HUES6 (cell line): ENCODE results near the gene TATDN3.

Source experiments
- H3K27ac ChIP-seq: 2 replicates; pipeline ENCODE4 v1.7.0; 2013; ENCODE audit warnings: low read depth, mild to moderate bottlenecking, low read length, inconsistent platforms
- H3K27me3 ChIP-seq: 2 replicates; pipeline ENCODE4 v1.6.1; 2013; ENCODE audit warnings: low read length; ENCODE audit not compliant: control insufficient read depth, insufficient read depth
- H3K36me3 ChIP-seq: 2 replicates; pipeline ENCODE4 v1.6.1; 2013; ENCODE audit warnings: low read length; ENCODE audit not compliant: control insufficient read depth, insufficient read depth
- H3K4me1 ChIP-seq: 2 replicates; pipeline ENCODE4 v1.6.1; 2013; ENCODE audit warnings: low read length; ENCODE audit not compliant: control insufficient read depth, insufficient read depth
- H3K4me3 ChIP-seq: 2 replicates; pipeline ENCODE4 v1.5.1; 2013; ENCODE audit warnings: low read depth, low read length
- H3K9ac ChIP-seq: one replicate; pipeline ENCODE4 v1.6.1; 2013; ENCODE audit warnings: mild to moderate bottlenecking, low read length
- H3K9me3 ChIP-seq: 2 replicates; pipeline ENCODE4 v1.6.1; 2013; ENCODE audit warnings: low read depth, low read length; ENCODE audit not compliant: control insufficient read depth, insufficient read depth

The TATDN3 gene

DNA sequence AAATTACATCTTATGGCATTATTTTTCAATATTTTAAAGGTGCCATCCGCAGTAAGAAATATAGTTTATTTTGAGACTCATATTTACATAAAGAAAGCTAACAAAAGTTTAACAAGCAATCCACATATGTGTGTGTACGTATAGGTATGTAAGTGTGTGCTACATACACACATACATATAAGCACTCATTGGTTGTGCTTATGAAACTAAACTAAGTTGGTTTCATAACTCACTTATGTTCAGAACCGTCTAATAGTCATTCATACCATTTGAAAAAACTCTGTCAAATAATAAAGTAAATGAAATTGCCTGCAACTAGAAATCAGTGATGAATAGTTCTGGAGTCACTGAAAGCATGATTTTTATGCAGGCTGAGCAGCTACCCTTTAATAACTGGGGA is 14.1 kb downstream of the TATDN3 start:
- H3K4me3 ChIP-seq = no peak overlapping the region
- H3K27ac ChIP-seq = no peak overlapping the region
- no peaks in the 10 kb centered on the region for H3K9me3 ChIP-seq
- H3K27me3 ChIP-seq = no peaks in the 10 kb centered on the region
- H3K9ac ChIP-seq = no peak overlapping the region
- H3K4me1 ChIP-seq = no peaks in the 10 kb centered on the region
- H3K36me3 ChIP-seq = peaks cover 43% of the 10 kb centered on the region

DNA sequence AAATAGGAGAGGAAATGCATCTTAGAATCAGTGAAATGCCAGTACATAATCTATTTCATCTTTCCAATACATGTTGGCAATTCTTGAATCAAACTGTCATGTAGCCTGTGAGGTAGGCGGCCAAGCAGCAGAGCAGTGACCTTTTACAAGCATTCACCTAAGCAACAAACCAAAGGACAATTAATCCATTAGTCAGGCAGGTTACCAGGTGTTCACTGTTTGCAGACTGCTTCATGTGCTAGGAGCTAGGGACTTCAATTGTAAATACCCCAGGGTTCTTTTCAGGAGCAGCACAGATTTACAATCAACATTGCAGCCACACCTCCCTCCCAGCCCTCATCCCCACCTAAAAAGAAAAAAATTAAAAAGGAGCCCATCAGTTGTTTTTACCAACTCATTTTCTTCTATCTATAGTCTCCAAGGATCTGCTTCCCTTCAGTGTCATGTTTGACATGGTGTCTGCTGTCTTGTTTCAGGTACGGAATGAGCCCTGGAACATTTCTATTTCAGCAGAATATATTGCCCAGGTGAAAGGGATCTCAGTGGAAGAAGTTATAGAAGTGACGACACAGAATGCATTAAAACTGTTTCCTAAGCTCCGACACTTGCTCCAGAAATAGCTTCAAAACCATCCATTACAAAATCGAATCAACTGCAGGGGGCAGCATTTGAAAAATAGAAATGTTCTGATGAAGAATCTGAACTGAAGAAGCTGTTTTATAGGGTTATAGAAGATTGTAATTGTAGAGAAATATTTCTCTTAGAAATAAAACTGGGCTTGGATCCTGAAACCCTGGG is 23.0 kb downstream of the TATDN3 start:
- no peaks in the 10 kb centered on the region for H3K9me3 ChIP-seq
- no peaks in the 10 kb centered on the region; the same call in none of the 2 replicates for H3K36me3 ChIP-seq
- no peaks in the 10 kb centered on the region for H3K27me3 ChIP-seq
- peaks cover 5% of the 10 kb centered on the region; the same call in 1 of the 2 replicates for H3K4me1 ChIP-seq
- H3K4me3 ChIP-seq = no peak overlapping the region
- H3K9ac ChIP-seq = no peak overlapping the region
- H3K27ac ChIP-seq = no peak overlapping the region

- no peak overlapping the region for H3K27ac ChIP-seq
- H3K4me3 ChIP-seq = no peak overlapping the region
- H3K36me3 ChIP-seq = no peaks in the 10 kb centered on the region; the same call in none of the 2 replicates
- H3K9me3 ChIP-seq = no peaks in the 10 kb centered on the region
- H3K4me1 ChIP-seq = peaks cover 5% of the 10 kb centered on the region; the same call in 1 of the 2 replicates
- no peaks in the 10 kb centered on the region for H3K27me3 ChIP-seq
- H3K9ac ChIP-seq = no peak overlapping the region
These were observed 25.0 kb downstream of the TATDN3 start for GRCh38 chr1:212816567-212817278.

GRCh38 chr1:212819726-212820125 is 28.0 kb downstream of the TATDN3 start:
- Histone ChIP-seq H3K27ac (no peak overlapping the region), H3K9ac (no peak overlapping the region), H3K9me3 (peaks cover 8% of the 10 kb centered on the region), H3K4me1 (no peaks in the 10 kb centered on the region; the same call in 1 of the 2 replicates), H3K36me3 (no peaks in the 10 kb centered on the region), H3K4me3 (no peak overlapping the region), H3K27me3 (no peaks in the 10 kb centered on the region)

DNA sequence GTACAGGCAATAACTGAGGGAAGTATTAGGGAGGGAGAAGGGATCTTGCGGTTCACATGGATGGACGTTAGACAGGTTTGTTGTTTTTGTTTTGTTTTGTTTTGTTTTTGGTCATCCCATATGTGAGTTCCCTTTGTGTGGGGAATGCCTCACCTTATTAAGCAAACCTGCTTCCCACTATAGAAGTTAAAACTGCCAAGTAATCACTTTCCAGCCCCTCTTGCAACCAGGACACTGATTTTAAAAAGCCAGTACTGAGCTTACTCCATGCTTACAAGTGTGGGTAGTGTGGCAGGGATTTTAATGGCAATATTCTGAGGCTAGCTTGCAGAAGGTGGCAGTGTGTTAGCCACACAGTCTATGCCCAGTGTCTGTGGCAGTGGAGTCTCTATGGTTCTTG is 29.3 kb downstream of the TATDN3 start:
- Histone ChIP-seq H3K27me3 (no peaks in the 10 kb centered on the region), H3K4me1 (no peaks in the 10 kb centered on the region), H3K27ac (no peak overlapping the region), H3K9ac (no peak overlapping the region), H3K9me3 (peaks cover 21% of the 10 kb centered on the region), H3K4me3 (no peak overlapping the region), H3K36me3 (peaks cover 2% of the 10 kb centered on the region; the same call in 1 of the 2 replicates)

DNA sequence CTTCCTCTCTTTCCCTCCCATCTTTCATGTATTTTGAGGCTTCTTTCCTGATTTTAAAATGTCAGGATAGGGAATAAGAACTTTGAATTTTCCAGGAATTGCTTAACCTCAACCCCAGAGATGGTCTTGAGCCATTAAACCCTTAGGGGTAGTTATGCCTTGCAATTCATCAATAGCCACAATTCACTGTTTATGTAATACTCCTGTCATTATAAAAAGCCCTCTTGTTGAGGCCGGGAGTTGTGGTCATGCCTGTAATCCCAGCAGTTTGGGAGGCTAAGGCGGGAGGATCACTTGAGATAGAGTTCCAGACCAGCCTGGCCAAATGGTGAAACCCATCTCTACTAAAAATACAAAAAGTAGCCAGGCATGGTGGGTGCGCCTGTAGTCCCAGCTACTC is 31.3 kb downstream of the TATDN3 start:
- Histone ChIP-seq H3K27ac (no peak overlapping the region), H3K4me3 (no peak overlapping the region), H3K4me1 (no peaks in the 10 kb centered on the region), H3K27me3 (no peaks in the 10 kb centered on the region), H3K9ac (no peak overlapping the region), H3K9me3 (peaks cover 34% of the 10 kb centered on the region), H3K36me3 (peaks cover 3% of the 10 kb centered on the region; the same call in 1 of the 2 replicates)

GRCh38 chr1:212824201-212824600 is 32.5 kb downstream of the TATDN3 start:
- Histone ChIP-seq H3K4me3 (no peak overlapping the region), H3K36me3 (peaks cover 3% of the 10 kb centered on the region; the same call in 1 of the 2 replicates), H3K9me3 (peaks cover 34% of the 10 kb centered on the region), H3K27me3 (no peaks in the 10 kb centered on the region), H3K9ac (no peak overlapping the region), H3K4me1 (no peaks in the 10 kb centered on the region), H3K27ac (no peak overlapping the region)

DNA sequence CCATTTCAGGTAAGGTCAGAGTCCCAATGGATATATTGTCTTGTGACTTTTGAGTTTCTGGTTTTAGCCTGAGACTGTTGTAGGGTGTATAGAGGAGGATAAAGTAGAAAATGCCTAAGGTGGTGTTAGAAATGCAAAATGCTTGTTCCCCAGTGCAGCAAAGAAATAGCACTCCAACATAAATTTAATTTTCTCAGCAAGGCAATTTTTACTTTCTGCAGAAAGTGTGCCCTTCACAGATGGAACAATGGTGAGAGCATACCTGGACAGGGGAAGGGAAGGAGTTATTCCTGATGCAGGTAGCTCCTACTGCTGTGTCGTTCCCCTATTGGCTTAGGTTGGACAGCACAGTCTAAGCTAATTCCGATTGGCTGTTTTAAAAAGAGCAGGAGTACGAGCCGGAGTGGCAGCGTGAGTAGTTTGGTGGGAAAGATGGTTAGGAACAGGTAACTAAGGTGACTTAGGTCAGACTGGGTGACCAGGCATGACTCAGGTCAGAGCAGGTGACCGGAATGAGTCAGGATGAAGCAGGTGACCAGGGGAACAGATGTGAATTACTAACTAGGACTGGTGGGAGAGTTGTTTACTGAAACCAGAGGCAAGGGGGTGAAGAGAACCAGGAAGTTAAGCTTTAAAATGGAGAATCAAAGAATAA is 34.2 kb downstream of the TATDN3 start:
- H3K27ac ChIP-seq = no peak overlapping the region
- no peak overlapping the region for H3K9ac ChIP-seq
- H3K4me3 ChIP-seq = no peak overlapping the region
- no peaks in the 10 kb centered on the region for H3K27me3 ChIP-seq
- peaks cover 34% of the 10 kb centered on the region for H3K9me3 ChIP-seq
- H3K36me3 ChIP-seq = peaks cover 3% of the 10 kb centered on the region; the same call in 1 of the 2 replicates
- no peaks in the 10 kb centered on the region for H3K4me1 ChIP-seq

- peaks cover 34% of the 10 kb centered on the region for H3K9me3 ChIP-seq
- no peak overlapping the region for H3K9ac ChIP-seq
- H3K4me3 ChIP-seq = no peak overlapping the region
- no peaks in the 10 kb centered on the region for H3K4me1 ChIP-seq
- no peaks in the 10 kb centered on the region for H3K27me3 ChIP-seq
- peaks cover 3% of the 10 kb centered on the region; the same call in 1 of the 2 replicates for H3K36me3 ChIP-seq
- H3K27ac ChIP-seq = no peak overlapping the region
These were observed 35.6 kb downstream of the TATDN3 start for GRCh38 chr1:212827171-212827776.

- peaks cover 3% of the 10 kb centered on the region; the same call in 1 of the 2 replicates for H3K36me3 ChIP-seq
- H3K9ac ChIP-seq = no peak overlapping the region
- H3K27me3 ChIP-seq = no peaks in the 10 kb centered on the region
- H3K4me3 ChIP-seq = no peak overlapping the region
- H3K4me1 ChIP-seq = no peaks in the 10 kb centered on the region
- peaks cover 34% of the 10 kb centered on the region for H3K9me3 ChIP-seq
- no peak overlapping the region for H3K27ac ChIP-seq
These were observed 36.2 kb downstream of the TATDN3 start for GRCh38 chr1:212827831-212828278.
